HUDEP-2 (cell line): ENCODE data around the gene SYNGAP1.
"Not testable (repeated sequence)": the region's sequence is repeated elsewhere in the genome, so short reads cannot be mapped to it uniquely, and the experiment has no call there.

Source experiments
- DNase-seq, 76 experiments: peaks; one replicate each; lab custom pipeline; 2025; ENCODE audit not compliant: unreplicated experiment in 76 of 76; lab: John Stamatoyannopoulos, UW

SYNGAP1 gene

GRCh38 chr6:33399881-33400280 lies 20.0 kb upstream of the SYNGAP1 start:
- not testable (repeated sequence) for DNase-seq

DNA sequence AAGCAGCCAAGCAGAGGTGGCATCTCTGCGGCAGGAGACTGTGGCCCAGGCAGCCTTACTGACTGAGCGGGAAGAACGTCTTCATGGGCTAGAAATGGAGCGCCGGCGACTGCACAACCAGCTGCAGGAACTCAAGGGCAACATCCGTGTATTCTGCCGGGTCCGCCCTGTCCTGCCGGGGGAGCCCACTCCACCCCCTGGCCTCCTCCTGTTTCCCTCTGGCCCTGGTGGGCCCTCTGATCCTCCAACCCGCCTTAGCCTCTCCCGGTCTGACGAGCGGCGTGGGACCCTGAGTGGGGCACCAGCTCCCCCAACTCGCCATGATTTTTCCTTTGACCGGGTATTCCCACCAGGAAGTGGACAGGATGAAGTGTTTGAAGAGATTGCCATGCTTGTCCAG lies 15.0 kb upstream of the SYNGAP1 start:
- no peak for DNase-seq

DNA sequence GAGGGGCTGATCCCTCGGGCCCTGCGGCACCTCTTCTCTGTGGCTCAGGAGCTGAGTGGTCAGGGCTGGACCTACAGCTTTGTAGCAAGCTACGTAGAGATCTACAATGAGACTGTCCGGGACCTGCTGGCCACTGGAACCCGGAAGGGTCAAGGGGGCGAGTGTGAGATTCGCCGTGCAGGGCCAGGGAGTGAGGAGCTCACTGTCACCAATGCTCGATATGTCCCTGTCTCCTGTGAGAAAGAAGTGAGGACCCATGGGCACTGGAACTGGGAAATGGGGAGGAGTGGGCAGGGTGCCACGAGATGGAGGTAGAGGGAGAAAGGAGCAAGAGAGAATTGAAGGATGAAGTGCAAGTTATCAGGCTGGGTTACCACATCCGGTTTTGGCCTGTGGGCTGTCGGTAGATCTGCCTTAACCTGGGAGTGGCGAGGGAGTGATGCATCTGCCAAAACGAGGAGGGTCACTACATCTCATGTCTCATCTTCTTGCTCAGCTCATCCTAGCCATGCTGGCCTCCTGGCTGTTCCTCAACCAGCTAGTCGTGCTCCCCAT lies 14.4 kb upstream of the SYNGAP1 start:
- no peak for DNase-seq

DNA sequence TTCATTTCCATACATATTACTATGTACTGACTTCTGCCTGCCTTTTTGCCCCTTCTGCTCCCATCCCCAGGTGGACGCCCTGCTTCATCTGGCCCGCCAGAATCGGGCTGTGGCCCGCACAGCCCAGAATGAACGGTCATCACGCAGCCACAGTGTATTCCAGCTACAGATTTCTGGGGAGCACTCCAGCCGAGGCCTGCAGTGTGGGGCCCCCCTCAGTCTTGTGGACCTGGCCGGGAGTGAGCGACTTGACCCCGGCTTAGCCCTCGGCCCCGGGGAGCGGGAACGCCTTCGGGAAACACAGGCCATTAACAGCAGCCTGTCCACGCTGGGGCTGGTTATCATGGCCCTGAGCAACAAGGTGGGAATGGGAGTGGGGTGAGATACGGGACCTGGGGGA lies 13.7 kb upstream of the SYNGAP1 start:
- DNase-seq, result no peak

- DNase-seq, result peak in 12 of 76 experiments; percentile 11 to 60 (median 26)
These were observed 12.6 kb upstream of the SYNGAP1 start for GRCh38 chr6:33407132-33407718.

DNA sequence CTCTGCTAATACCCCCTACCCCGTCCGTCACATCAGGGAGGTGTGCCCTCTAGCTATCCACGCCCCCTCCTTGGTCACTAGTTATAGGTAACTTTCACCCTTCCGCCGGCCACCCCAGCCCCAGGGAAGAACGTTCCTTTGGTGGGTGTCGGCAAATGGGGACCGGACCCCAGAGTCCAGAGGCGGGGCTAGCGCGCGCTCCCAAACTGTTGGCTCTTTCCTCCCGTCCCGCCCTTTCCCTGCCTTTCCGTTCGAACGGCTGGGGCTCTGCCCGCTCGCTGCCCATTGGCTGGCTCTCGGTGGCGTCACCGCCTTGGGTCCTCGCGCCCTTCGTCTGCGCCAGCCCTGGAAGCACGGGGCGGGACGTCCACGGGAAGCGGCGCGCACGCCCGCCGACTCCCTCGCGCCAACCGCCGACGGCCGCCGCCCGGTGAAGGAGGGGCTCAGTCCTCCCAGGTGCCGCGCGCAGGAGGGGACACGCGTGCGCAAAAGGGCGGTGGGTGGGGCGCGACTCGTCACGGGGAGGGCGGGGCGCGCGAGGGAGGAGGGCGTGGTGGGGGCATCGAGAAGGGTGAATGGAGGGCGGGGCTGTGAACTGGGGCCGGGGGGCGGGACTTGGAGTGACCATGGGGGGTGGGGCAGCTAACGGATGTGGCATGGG lies 9.7 kb upstream of the SYNGAP1 start:
- DNase-seq, result peak in 75 of 76 experiments; percentile 84 to 100 (median 100)

GRCh38 chr6:33410711-33411631 lies 8.9 kb upstream of the SYNGAP1 start, which contains the start of gene PHF1:
TSS of gene PHF1 (plus strand) at chr6:33411014. CDS start at chr6:33412264, 1,250 bp downstream.
- peak in 55 of 76 experiments; percentile 59 to 100 (median 86) for DNase-seq

DNA sequence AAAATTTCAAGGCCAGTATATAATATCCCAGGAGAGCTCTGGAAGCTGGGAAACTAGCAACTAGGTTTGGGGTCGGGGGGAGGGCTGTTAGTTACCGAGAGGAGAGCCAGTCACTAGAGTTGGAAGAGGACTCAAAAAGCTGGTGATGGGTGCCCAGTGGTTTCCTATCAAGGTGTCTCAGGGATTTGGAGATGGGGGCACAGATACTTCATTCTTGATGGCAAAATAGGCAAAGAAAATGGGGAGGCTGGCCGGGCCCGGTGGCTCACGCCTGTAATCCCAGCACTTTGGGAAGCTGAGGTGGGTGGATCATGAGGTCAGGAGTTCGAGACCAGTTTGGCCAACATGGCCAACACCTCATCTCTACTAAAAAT lies 8.2 kb upstream of the SYNGAP1 start:
- no peak for DNase-seq

- no peak for DNase-seq
These were observed 7.5 kb upstream of the SYNGAP1 start for GRCh38 chr6:33412140-33413009.

DNA sequence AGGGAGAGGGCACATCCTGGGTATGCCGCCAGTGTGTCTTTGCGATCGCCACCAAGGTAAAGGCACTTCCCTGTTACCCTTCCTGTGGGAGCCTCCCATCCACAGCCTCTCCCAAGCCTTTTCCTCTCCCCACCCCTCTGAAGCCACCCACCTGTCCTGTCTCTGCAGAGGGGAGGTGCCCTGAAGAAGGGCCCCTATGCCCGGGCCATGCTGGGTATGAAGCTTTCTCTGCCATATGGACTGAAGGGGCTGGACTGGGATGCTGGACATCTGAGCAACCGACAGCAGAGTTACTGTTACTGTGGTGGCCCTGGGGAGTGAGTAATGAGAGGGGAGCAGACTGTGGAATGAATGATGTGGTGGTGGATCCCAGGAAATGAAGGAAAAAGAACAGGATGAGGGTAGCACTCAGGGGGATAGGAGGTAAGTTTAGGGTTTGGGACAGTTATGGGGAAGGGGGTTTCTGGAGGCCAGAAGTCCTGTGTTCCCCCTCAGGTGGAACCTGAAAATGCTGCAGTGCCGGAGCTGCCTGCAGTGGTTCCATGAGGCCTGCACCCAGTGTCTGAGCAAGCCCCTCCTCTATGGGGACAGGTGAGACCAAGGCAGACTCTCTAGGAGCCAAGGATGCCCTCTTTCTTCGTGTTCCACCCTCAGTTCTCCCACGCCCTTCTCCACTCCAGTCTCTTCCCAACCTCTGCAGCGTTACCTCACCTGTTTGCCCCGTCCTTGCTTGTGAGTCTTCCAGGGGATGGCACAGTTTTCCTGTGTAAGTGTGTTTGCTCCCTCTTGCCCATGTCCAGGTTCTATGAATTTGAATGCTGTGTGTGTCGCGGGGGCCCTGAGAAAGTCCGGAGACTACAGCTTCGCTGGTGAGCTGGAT lies 6.4 kb upstream of the SYNGAP1 start:
- DNase-seq, result no peak

GRCh38 chr6:33414592-33415271 lies 5.1 kb upstream of the SYNGAP1 start:
- peak in 8 of 76 experiments; percentile 11 to 46 (median 23) for DNase-seq

DNA sequence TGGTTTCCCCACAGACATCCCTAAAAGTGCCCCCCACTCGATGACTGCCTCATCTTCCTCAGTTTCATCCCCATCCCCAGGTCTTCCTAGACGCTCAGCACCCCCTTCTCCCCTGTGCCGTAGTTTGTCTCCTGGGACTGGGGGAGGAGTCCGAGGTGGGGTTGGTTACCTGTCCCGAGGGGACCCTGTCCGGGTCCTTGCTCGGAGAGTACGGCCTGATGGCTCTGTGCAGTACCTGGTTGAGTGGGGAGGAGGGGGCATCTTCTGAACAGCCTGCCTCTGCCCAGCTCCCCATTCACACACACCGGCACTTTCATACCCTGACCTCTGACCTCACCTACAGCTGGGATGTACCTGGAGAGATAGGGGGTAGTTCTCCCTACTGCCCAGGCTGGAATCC lies 4.0 kb upstream of the SYNGAP1 start:
- DNase-seq, result no peak

- DNase-seq, result no peak
These were observed 3.3 kb upstream of the SYNGAP1 start for GRCh38 chr6:33416386-33417127.

DNA sequence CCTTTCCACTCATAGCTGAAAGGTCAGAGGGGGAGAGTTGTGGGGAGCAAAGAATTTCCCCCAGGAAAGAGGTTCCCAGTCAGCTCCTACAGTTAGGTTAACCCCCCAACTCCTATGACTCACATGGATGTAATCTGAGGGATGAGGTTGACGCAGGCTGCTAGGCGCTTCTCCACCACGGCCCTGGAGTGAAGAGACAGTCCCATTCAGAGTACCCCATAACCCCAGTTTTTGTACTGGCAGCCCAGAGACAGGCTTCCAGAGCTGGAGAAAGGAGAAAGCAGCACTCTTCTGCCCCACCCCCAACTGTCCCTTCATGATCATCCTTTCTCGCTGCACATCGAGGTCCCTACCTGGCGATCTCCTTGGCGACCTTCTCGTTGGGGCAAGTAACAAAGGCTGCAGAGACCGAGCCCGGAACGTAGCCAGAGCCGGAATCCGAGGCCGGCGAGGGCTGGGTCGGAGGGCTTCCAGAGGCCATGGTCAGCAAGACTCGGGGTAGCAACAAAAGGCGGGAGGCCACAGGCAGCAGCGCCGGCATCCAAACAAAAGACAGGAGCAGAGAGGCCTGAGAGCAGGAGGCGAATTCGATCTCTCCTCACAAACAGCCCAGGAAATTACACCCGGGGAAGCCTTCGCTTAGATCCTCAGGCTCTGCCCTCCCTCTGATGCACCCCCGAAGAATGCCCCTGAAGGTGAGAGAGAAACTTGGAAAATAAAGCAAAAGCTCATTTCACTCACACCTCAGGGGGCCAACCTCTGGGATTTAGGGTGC lies 2.5 kb upstream of the SYNGAP1 start:
- peak in 2 of 76 experiments; percentile 15 to 29 for DNase-seq

- DNase-seq, result peak; percentile 91 to 100 (median 100)
These were observed 1.8 kb upstream of the SYNGAP1 start, which contains the start of gene CUTA for GRCh38 chr6:33417903-33418689. TSS of gene CUTA (minus strand) at chr6:33418107. CDS start at chr6:33418000, 107 bp downstream.

DNA sequence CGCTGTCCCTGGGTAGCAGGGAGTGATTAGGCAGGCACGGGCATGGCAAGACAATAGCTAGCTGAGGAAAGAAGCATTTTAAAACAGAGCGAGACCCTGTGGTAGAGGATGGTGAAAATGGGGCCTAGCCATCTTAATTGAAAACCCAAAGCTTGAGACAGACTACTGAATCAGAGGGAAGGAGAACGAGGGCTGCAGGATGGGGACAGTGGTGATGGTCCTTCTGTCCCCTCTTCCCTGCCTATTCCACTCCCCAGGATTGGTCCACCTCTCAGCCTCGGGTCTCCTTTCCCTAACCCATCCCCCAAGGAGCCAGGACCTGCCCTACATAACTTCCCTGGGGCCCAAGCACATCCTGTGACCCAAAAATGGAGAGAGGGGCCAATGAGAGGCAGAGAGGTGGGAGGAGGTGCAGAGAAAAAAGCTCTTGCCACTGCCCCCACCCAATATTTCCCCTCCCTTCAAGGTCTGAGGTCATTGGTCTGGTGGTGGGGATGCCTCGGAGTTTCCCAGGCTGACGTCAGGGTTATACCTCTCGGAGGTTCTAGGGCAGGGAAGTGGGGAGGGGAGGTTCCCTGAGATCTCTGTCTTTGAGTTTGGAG lies 1.1 kb upstream of the SYNGAP1 start:
- peak in 2 of 76 experiments; percentile 22 for DNase-seq
